MM.1S (cell line): ENCODE data around the gene SAMHD1.

ENCODE experiments used
- CTCF ChIP-seq: fragments of 300-600 bp; sonication (generic); IDR thresholded peaks from 2 replicates; pipeline ENCODE4 v1.5.1; 2016; ENCODE audit warnings: antibody characterized with exemption, low read length, mixed read lengths
- EZH2 ChIP-seq: fragments of 300-600 bp; sonication (generic); optimal IDR thresholded peaks from 2 replicates; pipeline ENCODE3; 2017; ENCODE audit warnings: low read depth, mild to moderate bottlenecking, antibody characterized with exemption, low read length, mixed read lengths
- EZH2phosphoT487 ChIP-seq: fragments of 300-600 bp; sonication (generic); IDR thresholded peaks from 2 replicates; pipeline ENCODE4 v1.6.1; 2018; ENCODE audit warnings: antibody characterized with exemption, low read length

GRCh38 chr20:36865076-36865860 lies 86.2 kb downstream of the SAMHD1 start:
- TF ChIP-seq EZH2 (no peak), CTCF (no peak), EZH2phosphoT487 (no peak)
